Measurements from ENCODE around the gene BMERB1.

The BMERB1 gene

GRCh38 chr16:15523939-15524338 is 89.6 kb downstream of the BMERB1 start:
- no peak for DNase-seq (ENCODE audit: extremely low read depth, low read depth)
- TF ChIP-seq, protein P1, sequence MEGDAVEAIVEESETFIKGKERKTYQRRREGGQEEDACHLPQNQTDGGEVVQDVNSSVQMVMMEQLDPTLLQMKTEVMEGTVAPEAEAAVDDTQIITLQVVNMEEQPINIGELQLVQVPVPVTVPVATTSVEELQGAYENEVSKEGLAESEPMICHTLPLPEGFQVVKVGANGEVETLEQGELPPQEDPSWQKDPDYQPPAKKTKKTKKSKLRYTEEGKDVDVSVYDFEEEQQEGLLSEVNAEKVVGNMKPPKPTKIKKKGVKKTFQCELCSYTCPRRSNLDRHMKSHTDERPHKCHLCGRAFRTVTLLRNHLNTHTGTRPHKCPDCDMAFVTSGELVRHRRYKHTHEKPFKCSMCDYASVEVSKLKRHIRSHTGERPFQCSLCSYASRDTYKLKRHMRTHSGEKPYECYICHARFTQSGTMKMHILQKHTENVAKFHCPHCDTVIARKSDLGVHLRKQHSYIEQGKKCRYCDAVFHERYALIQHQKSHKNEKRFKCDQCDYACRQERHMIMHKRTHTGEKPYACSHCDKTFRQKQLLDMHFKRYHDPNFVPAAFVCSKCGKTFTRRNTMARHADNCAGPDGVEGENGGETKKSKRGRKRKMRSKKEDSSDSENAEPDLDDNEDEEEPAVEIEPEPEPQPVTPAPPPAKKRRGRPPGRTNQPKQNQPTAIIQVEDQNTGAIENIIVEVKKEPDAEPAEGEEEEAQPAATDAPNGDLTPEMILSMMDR (IDR thresholded peaks at IDR 0.05; ENCODE audit: low read depth, low read length), result no peak

DNA sequence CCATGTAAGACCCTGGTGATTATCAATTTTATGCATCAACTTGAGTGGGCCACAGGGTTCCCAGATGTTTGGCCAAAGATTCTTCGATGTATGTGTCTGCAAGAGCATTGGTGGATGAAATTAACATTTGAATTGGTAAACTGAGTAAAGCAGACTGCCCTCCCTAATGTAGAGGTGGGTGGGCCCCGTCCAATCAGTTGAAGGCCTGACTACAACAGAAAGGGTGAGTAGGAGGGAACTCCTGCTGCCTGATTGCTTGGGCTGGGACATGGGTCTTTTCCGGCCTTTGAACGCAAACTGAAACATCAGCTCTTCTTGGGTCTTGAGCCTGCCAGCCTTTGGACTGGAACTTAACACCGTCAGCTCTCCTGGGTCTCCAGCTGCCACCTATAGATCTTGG is 90.6 kb downstream of the BMERB1 start:
- TF ChIP-seq, protein P1 (IDR thresholded peaks at IDR 0.05; ENCODE audit: low read depth, low read length), result no peak
- no peak for DNase-seq (ENCODE audit: extremely low read depth, low read depth)

DNA sequence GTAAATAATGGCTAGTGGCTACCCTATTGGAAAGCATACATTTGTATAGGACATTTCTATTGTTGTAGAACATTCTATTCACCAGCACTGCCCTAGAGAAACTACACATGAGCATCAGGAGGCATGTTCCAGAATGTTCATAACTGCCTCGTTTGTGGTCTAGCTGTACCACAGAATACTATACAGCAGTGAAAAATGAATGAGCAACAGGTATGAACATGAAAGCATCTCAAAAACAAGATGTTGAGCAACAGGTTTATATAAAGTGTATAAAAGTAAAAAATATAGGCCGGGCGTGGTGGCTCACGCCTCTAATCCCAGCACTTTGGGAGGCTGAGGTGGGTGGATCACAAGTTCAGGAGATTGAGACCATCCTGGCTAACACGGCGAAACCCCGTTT is 91.7 kb downstream of the BMERB1 start:
- no peak for DNase-seq (ENCODE audit: extremely low read depth, low read depth)
- TF ChIP-seq, protein P1 (IDR thresholded peaks at IDR 0.05; ENCODE audit: low read depth, low read length), result no peak

GRCh38 chr16:15526731-15527130 is 92.3 kb downstream of the BMERB1 start:
- TF ChIP-seq, protein P1 (IDR thresholded peaks at IDR 0.05; ENCODE audit: low read depth, low read length), result no peak
- no peak for DNase-seq (ENCODE audit: extremely low read depth, low read depth)

DNA sequence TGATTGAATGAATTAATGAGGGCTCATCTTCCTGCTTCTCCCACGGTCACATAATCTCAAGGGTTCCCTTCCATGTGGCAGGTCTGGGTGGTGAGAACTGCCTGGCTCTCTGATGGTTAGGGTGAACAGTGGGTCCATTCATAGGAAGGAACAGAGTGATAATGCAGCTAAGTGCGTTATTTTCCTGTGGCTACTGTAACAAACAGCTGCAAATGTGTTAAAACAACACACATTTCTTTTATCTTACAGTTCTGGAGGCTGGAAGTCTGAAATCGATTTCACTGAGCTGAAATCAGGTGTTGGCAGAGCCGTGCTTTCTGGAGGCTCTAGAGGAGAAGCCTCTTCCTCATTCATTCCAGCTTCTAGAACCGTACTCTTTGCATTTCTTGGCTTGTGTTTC is 95.3 kb downstream of the BMERB1 start:
- TF ChIP-seq, protein P1 (IDR thresholded peaks at IDR 0.05; ENCODE audit: low read depth, low read length), result no peak
- no peak for DNase-seq (ENCODE audit: extremely low read depth, low read depth)

DNA sequence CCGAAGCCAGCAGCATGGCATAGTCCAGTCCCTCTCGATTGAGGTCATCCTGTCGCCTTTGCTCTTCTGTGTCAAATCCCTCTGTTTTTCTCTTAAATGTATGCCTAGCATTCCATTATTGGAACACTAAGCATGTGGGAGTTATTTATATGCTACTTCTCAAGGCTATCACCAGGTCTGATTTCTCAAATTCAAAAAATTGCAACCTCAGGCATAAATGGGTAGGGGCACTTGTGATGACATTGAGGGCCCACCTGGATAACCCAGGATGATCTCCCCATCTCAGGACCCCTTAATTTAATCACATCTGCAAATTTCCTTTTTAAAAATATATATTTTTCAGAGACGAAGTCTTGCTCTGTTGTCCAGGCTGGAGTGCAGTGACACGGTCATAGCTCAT is 95.7 kb downstream of the BMERB1 start:
- TF ChIP-seq, protein P1 (IDR thresholded peaks at IDR 0.05; ENCODE audit: low read depth, low read length), result no peak
- DNase-seq (ENCODE audit: extremely low read depth, low read depth), result no peak

GRCh38 chr16:15532825-15533224 is 98.4 kb downstream of the BMERB1 start:
- no peak for DNase-seq (ENCODE audit: extremely low read depth, low read depth)
- TF ChIP-seq, protein P1 (IDR thresholded peaks at IDR 0.05; ENCODE audit: low read depth, low read length), result no peak
